Measurements from ENCODE around the gene DERL3. TPM values are rescaled to one million over a fixed set of nuclear protein-coding genes. Genes with fewer than 3 reads are reported as not detected.

Gene DERL3
- total RNA-seq, 1 donor from 2014 or later = 0.68 TPM

GRCh38 chr22:23847310-23847920 lies 8.6 kb upstream of the DERL3 start:
- DNase-seq = no peak

- no peak for DNase-seq
Observed at GRCh38 chr22:23846081-23846469, 7.3 kb upstream of the DERL3 start.

- DNase-seq = no peak
Observed at GRCh38 chr22:23845265-23846080, 6.7 kb upstream of the DERL3 start.

DNA sequence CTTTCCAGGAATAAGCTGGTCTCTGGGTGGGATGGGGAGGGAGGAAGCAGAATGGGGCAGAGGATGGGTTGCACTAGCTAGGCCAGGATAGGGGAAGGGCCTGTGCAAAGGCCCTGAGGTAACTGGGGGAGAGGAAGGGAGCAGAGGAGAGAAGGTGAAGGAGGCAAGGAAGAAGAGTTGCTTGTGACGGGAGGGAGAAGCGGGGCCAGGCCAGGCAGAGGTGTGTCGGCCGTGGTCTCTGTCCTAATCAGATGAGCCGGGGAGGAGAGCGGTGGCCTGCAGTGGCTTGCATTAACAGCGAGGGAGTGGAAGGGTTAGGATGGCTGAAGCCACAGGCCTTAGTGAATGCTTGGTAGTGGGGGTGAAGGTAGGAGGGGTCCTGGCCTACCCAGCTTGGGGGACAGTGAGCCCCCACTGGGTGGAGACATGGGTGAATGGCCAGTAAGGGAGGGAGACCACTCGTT lies 6.0 kb upstream of the DERL3 start:
- no peak for DNase-seq

GRCh38 chr22:23842599-23842998 lies 3.8 kb upstream of the DERL3 start:
- no peak for DNase-seq

- DNase-seq = no peak
Observed at GRCh38 chr22:23841736-23842445, 3.1 kb upstream of the DERL3 start.

GRCh38 chr22:23841292-23841691 lies 2.5 kb upstream of the DERL3 start:
- no peak for DNase-seq

DNA sequence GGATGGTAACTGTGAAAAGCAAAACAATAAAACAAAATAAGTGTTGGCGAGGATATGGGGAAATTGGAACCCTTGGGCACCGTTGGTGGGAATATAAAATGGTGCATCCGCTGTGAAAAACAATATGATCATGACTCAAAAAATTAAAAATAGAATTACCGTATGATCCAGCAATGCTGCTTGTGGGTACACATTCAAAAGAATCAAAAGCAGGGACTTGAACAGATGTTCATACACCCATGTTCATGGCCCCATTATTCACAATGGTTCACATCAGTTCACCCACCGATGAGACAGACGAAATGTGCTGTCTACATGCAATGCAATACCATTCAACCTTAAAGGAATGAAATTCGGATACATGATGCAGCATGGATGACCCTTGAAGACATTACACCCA lies 1.2 kb upstream of the DERL3 start:
- no peak for DNase-seq

- no peak for DNase-seq
Observed at GRCh38 chr22:23837911-23838680, 710 bp downstream of the DERL3 start.

DNA sequence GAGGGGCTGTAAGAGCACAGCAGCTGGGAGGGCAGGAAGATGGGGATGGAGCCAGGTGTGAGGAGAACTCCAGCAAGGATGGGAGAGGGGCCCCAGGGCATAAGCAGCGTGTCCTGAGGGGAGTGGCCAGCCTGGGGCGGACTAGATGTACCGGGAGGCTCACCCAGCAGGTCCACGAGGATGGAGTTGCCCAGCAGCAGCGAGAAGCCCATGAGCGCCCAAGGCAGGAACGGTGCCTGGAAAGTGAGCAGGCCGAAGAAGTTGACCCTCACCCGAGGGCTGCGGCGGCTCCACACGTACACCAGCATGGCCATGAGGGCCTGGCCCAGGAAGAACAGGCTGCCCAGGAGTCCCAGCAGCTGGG lies 1.3 kb downstream of the DERL3 start:
- no peak for DNase-seq

GRCh38 chr22:23836692-23837495 lies 1.9 kb downstream of the DERL3 start:
- no peak for DNase-seq

DNA sequence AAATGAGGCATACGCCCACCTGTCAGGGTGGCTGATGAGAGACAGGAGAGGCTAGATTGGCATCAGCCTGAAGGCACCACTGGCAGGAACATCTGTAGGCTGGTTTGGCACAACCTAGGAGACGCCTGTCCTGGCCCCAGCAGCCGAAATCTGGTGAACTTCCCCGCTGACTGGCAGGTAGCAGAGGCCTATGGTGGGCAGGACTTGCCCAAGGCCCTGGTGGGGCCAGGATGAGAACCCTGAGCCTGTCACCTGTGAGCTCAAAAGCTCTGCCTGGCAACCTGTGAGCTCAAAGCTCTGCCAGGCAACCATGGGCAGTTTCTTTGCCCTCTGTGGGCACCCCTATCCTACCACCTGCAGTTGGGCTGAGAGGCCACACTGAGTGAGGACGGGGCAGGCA lies 2.5 kb downstream of the DERL3 start:
- DNase-seq = no peak

- DNase-seq = no peak
Observed at GRCh38 chr22:23835484-23836144, 3.2 kb downstream of the DERL3 start.

- DNase-seq = no peak
Observed at GRCh38 chr22:23834793-23835483, 3.9 kb downstream of the DERL3 start.

- no peak for DNase-seq
Observed at GRCh38 chr22:23834406-23834792, 4.4 kb downstream of the DERL3 start.

DNA sequence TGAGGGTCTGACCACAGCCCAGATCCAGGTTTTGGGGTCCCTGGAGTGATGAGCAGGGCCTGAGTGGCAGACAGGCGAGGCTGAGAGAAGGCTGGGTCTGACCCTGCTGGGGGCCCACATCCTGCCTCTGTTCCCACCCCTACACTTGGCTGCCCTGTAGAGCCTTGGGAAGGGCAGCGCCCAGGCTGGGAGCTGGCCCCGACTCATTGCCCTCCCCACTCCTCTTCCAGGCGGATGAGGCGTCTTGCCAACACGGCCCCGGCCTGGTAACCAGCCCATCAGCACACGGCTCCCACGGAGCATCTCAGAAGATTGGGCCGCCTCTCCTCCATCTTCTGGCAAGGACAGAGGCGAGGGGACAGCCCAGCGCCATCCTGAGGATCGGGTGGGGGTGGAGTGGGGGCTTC lies 4.9 kb downstream of the DERL3 start:
- DNase-seq = no peak

- no peak for DNase-seq
Observed at GRCh38 chr22:23833017-23833751, 5.6 kb downstream of the DERL3 start.

DNA sequence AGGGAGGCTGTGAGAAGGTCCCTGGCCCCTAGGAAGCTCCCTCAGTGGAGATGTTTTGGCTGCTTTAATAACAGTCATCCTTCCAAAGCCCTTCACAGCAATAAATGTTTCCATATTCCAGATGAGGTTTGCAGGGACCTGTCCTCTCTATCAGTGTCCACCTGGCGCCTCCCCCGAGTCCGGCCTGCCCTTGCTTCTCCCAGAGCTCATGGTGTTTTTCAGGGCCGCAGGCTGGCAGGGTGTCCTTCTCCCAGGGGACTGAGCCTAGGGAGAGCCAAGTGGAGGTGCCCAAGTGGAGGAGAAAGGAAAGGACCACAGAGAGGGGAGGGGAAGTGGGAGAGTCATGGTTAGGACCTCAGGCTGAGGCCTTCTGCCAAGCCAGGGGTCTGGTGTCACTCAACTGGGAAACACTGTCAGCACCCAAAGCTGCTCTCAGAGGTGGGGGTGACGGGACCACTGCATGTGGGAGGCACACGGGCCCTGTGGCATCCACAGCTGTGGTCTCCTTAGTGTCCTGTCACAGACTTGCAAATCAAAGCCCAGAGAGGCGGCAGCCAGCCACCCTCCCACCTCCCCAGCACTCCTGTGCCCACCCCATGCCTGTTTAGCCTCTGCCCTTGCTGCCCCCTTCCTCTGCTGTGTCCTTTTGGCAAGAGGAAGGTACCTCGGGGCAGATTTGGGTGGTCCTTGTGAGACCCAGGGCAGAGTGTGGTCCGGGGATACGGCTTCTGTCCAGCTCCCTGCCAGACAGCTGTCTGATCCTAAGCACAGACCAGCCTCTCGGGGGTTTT lies 6.4 kb downstream of the DERL3 start:
- DNase-seq = no peak

DNA sequence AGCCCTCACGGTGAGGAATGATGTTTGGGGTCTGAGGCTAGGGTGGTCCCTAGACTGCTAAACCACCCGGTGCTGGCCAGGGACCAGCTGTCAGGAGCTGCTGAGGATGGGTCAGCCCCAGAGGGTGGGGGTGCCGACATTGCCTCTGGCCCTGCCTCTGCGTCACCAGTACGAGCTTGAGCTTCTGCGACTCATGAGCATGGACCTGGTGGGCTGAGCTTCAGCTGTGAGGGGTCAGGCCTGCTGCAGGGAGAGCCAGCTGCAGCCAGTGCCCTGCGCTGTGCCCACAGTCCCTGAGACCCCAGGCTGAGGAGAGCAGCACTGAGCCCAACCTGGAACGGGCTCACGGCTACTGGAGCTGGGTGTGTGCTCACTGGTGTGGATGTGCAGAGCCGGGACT lies 7.0 kb downstream of the DERL3 start:
- DNase-seq = no peak

Data from dermis blood vessel endothelial cell (primary cell).